ENCODE results near the gene S100A6.

GRCh38 chr1:153550827-153551500, 15.2 kb upstream of the S100A6 start:
- TF ChIP-seq CTCF (IDR thresholded peaks at IDR 0.05) (no peak), POLR2AphosphoS5 (IDR thresholded peaks at IDR 0.05) (no peak), POLR2A (IDR thresholded peaks at IDR 0.05) (no peak)

Data from breast epithelium (tissue), 3 donors.